HepG2 (cell line): ENCODE measurements around the gene MAMSTR. TPM values are rescaled to one million over a fixed set of nuclear protein-coding genes. Genes with fewer than 3 reads are reported as not detected.

ENCODE experiments used
- GLMP ChIP-seq: sonication (generic); formaldehyde crosslinking; IDR thresholded peaks from 2 replicates; pipeline ENCODE4 v1.9.0; 2021; ENCODE audit warnings: missing genetic modification reagents, mild to moderate bottlenecking, borderline replicate concordance
- GPN1 ChIP-seq: sonication (generic); formaldehyde crosslinking; IDR thresholded peaks from 2 replicates; pipeline ENCODE4 v1.5.1; 2020; ENCODE audit warnings: missing genetic modification reagents, borderline replicate concordance
- HCFC1 ChIP-seq: fragments of 150-350 bp; IDR thresholded peaks from 2 replicates; pipeline ENCODE4 v1.6.1; 2014; ENCODE audit warnings: low read depth, low read length
- HHEX ChIP-seq: IDR thresholded peaks from 2 replicates; pipeline ENCODE4 v1.6.1; 2016; ENCODE audit warnings: control low read depth
- HNF4A ChIP-seq: sonication (generic); formaldehyde crosslinking; IDR thresholded peaks from 2 replicates; pipeline ENCODE4 v1.4.0; 2020; ENCODE audit warnings: missing genetic modification reagents
- ISX ChIP-seq: sonication (generic); formaldehyde crosslinking; conservative IDR thresholded peaks from 2 replicates; pipeline ENCODE4 v1.5.0; 2020; ENCODE audit warnings: missing genetic modification reagents
- MIER2 ChIP-seq: IDR thresholded peaks from 2 replicates; pipeline ENCODE4 v1.6.1; 2016; ENCODE audit warnings: missing biosample characterization, missing genetic modification reagents
- MTA1 ChIP-seq: sonication (generic); formaldehyde crosslinking; IDR thresholded peaks from 2 replicates; pipeline ENCODE4 v1.4.0; 2020; ENCODE audit warnings: missing genetic modification reagents, mild to moderate bottlenecking, borderline replicate concordance
- MZF1 ChIP-seq: sonication (generic); formaldehyde crosslinking; IDR thresholded peaks from 2 replicates; pipeline ENCODE4 v1.8.1; 2023; ENCODE audit warnings: mild to moderate bottlenecking, missing genetic modification reagents, borderline replicate concordance
- REST ChIP-seq, 2 experiments: IDR thresholded peaks; 2 replicates each; pipeline ENCODE4 v1.6.1; 2011 to 2012; ENCODE audit warnings: low read length in 2 of 2, borderline replicate concordance in 1 of 2, low read depth in 1 of 2, mild to moderate bottlenecking in 1 of 2, moderate library complexity in 1 of 2
- SMC3 ChIP-seq: IDR thresholded peaks from 2 replicates; pipeline ENCODE4 v1.6.1; 2011; ENCODE audit warnings: low read length, improper control_type of control experiment
- SSRP1 ChIP-seq: IDR thresholded peaks from 2 replicates; pipeline ENCODE4 v1.6.1; 2016; ENCODE audit warnings: control low read depth
- STAG1 ChIP-seq: sonication (generic); formaldehyde crosslinking; IDR thresholded peaks from 2 replicates; pipeline ENCODE4 v1.4.0; 2020; ENCODE audit warnings: missing genetic modification reagents
- ZEB1 ChIP-seq: IDR thresholded peaks from 2 replicates; pipeline ENCODE4 v1.6.1; 2012; ENCODE audit warnings: mild to moderate bottlenecking, low read depth, inconsistent platforms; ENCODE audit not compliant: insufficient replicate concordance
- ZFP36 ChIP-seq: fragments of 150-350 bp; IDR thresholded peaks from 2 replicates; pipeline ENCODE4 v1.6.1; 2018; ENCODE audit warnings: borderline replicate concordance, low read length, low read depth; ENCODE audit not compliant: partially characterized antibody
- polyA plus RNA-seq, 8 experiments: library from polyadenylated mRNA; depleted of rRNA in 3 of 8; stranded (reverse) in 7 of 8; unstranded in 1 of 8; fragments of >200 nt; fragmentation: Illumina TruSeq in 4 of 8; extraction: Trizol in 4 of 8; gene quantifications; 2 replicates each; pipeline versions ENCODE4 v1.2.1 to v1.2.3, GENCODE V29; 2011 to 2016; ENCODE audit warnings: low read depth in 4 of 8, missing spikeins in 1 of 8, mixed read lengths in 1 of 8; ENCODE audit not compliant: insufficient read depth in 1 of 8
- total RNA-seq, 5 experiments: library from RNA; depleted of rRNA; stranded (reverse); fragments of >200 nt; fragmentation: Illumina TruSeq; extraction: Trizol; gene quantifications; 2 replicates each; pipeline ENCODE4 v1.2.3, GENCODE V29; 2016; ENCODE audit warnings: low read depth in 1 of 5
- TF ChIP-seq, protein P1 (sequence below): sonication (generic); formaldehyde crosslinking; IDR thresholded peaks from 2 replicates; pipeline ENCODE4 v1.5.0; 2020; ENCODE audit warnings: mild to moderate bottlenecking, missing genetic modification reagents
- TF ChIP-seq, protein P2 (sequence below): sonication (generic); formaldehyde crosslinking; IDR thresholded peaks from 2 replicates; pipeline ENCODE4 v1.5.0; 2020; ENCODE audit warnings: missing genetic modification reagents
- TF ChIP-seq, protein P3 (sequence below), 2 experiments: sonication (generic) in 1 of 2; formaldehyde crosslinking in 1 of 2; IDR thresholded peaks; 2 replicates each; pipeline versions ENCODE4 v1.5.1 to v1.6.1; 2011 to 2020; ENCODE audit warnings: borderline replicate concordance in 1 of 2, low read depth in 1 of 2, low read length in 1 of 2, mild to moderate bottlenecking in 1 of 2, missing genetic modification reagents in 1 of 2, moderate library complexity in 1 of 2

The MAMSTR gene
- total and polyA plus RNA-seq, 2 of the 13 experiments (the other 11 are each of a cell fraction or from before 2014, with no cell fraction given) = 2.2 to 2.4 TPM

DNA sequence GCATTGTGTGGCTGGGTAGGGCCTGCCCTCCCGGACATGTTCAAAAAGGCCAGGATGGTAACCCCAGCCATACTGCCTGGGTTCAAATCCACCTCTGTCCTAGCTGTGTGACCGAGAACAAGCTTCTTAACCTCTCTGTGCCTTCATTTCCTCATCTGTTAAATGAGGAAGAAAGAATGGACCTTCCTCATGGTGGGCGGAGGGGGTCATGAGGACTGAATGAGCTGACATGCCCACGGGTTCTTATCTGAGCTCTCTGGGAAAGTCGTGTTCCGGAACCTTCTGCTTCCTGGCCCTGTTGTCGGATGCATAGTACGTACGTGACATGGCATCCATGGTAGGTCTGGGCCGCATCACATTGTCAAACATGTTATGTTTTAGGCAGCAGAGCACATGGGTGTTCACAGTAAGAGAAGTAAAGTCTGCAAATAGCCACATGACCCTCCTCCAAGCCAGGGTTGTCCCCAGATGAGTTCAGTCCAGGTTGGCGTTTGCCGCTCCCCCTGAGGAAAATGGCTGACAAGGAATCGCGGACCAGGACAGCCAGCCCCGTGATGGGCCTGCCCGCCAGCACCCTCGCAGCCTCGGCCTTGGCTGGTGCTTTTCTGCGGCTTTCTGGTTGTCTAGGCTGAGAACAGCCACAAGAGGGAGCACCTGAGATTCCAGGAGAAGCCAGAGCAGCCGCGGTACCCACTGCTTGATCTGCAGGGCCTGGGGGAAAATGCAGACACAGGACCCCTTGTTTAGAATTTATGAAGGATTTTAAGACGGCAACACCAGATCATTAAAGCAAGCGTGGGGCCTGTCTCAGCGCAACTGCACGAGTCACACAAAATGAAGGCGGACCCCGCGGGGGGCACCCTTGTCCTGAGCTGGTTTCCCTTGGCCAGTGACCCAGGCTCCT lies 44.4 kb downstream of the MAMSTR start (continued):
- TF ChIP-seq, protein P1, sequence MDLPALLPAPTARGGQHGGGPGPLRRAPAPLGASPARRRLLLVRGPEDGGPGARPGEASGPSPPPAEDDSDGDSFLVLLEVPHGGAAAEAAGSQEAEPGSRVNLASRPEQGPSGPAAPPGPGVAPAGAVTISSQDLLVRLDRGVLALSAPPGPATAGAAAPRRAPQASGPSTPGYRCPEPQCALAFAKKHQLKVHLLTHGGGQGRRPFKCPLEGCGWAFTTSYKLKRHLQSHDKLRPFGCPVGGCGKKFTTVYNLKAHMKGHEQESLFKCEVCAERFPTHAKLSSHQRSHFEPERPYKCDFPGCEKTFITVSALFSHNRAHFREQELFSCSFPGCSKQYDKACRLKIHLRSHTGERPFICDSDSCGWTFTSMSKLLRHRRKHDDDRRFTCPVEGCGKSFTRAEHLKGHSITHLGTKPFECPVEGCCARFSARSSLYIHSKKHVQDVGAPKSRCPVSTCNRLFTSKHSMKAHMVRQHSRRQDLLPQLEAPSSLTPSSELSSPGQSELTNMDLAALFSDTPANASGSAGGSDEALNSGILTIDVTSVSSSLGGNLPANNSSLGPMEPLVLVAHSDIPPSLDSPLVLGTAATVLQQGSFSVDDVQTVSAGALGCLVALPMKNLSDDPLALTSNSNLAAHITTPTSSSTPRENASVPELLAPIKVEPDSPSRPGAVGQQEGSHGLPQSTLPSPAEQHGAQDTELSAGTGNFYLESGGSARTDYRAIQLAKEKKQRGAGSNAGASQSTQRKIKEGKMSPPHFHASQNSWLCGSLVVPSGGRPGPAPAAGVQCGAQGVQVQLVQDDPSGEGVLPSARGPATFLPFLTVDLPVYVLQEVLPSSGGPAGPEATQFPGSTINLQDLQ (CRISPR knock-in tag) = no peak
- TF ChIP-seq, protein P2, sequence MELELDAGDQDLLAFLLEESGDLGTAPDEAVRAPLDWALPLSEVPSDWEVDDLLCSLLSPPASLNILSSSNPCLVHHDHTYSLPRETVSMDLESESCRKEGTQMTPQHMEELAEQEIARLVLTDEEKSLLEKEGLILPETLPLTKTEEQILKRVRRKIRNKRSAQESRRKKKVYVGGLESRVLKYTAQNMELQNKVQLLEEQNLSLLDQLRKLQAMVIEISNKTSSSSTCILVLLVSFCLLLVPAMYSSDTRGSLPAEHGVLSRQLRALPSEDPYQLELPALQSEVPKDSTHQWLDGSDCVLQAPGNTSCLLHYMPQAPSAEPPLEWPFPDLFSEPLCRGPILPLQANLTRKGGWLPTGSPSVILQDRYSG (CRISPR knock-in tag) = no peak
- TF ChIP-seq SMC3 = peak; percentile 87
- TF ChIP-seq HNF4A (CRISPR knock-in tag) = no peak
- no peak for TF ChIP-seq GLMP (CRISPR knock-in tag)
- no peak for TF ChIP-seq HHEX (CRISPR knock-in tag)
- TF ChIP-seq MZF1 = no peak
- no peak for TF ChIP-seq SSRP1
- no peak for TF ChIP-seq MIER2
- no peak for TF ChIP-seq MTA1 (CRISPR knock-in tag)
- TF ChIP-seq REST (IDR thresholded peaks at IDR 0.05; ENCODE audit: borderline replicate concordance in 1 of 2, low read depth in 1 of 2, low read length in 2 of 2) = no peak
- peak; percentile 84 for TF ChIP-seq STAG1 (CRISPR knock-in tag)
- no peak for TF ChIP-seq ZFP36
- TF ChIP-seq ZEB1 = no peak
- TF ChIP-seq, protein P3, sequence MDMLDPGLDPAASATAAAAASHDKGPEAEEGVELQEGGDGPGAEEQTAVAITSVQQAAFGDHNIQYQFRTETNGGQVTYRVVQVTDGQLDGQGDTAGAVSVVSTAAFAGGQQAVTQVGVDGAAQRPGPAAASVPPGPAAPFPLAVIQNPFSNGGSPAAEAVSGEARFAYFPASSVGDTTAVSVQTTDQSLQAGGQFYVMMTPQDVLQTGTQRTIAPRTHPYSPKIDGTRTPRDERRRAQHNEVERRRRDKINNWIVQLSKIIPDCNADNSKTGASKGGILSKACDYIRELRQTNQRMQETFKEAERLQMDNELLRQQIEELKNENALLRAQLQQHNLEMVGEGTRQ (IDR thresholded peaks at IDR 0.05; ENCODE audit: low read depth, low read length) = no peak
- TF ChIP-seq, protein P3 (CRISPR knock-in tag; IDR thresholded peaks at IDR 0.05; ENCODE audit: borderline replicate concordance) = no peak
- no peak for TF ChIP-seq GPN1 (CRISPR knock-in tag)
- no peak for TF ChIP-seq HCFC1
- no peak for TF ChIP-seq ISX (CRISPR knock-in tag)
